Gastroesophageal sphincter (tissue), 4 donors: Measurements from ENCODE around the gene PLEKHB1. TPM values are rescaled to one million over a fixed set of nuclear protein-coding genes. Genes with fewer than 3 reads are reported as not detected.

Source experiments
- ATAC-seq: fragments of 150-250 bp; one replicate; pipeline ENCODE4 v1.9.1; 2016; ENCODE audit warnings: mild to moderate bottlenecking, moderate library complexity
- H3K27ac ChIP-seq, 4 donors: fragments of 200-600 bp; sonication (generic) in 3 of 4; 1 replicate in 3 of 4; 2 replicates in 1 of 4; pipeline ENCODE4 v1.5.1; 2016 to 2019
- H3K27me3 ChIP-seq: fragments of 200-600 bp; sonication (generic); one replicate; pipeline ENCODE4 v1.5.1; 2019
- H3K36me3 ChIP-seq, 2 donors: fragments of 200-600 bp; sonication (generic); one replicate each; pipeline ENCODE4 v1.5.1; 2019; ENCODE audit warnings: control low read depth in 1 of 2
- H3K4me1 ChIP-seq, 3 donors: fragments of 200-600 bp; sonication (generic); 1 replicate in 2 of 3; 2 replicates in 1 of 3; pipeline ENCODE4 v1.5.1; 2016 to 2019; ENCODE audit warnings: control low read depth in 2 of 3
- H3K4me3 ChIP-seq, 2 donors: fragments of 200-600 bp; sonication (generic); one replicate each; pipeline ENCODE4 v1.5.1; 2019; ENCODE audit warnings: mild to moderate bottlenecking in 1 of 2, moderate library complexity in 1 of 2
- H3K9me3 ChIP-seq, 3 donors: fragments of 200-600 bp; sonication (generic); one replicate each; pipeline ENCODE4 v1.5.1; 2017 to 2019; ENCODE audit warnings: control low read depth in 2 of 3
- CTCF ChIP-seq, 4 experiments: fragments of 200-600 bp in 2 of 4; fragments of 450-650 bp in 2 of 4; sonication (generic) in 1 of 4; IDR thresholded peaks; one replicate each; pipeline ENCODE4 v1.5.1; 2017 to 2019; ENCODE audit warnings: antibody characterized with exemption in 4 of 4, mild to moderate bottlenecking in 2 of 4, moderate library complexity in 2 of 4
- EP300 ChIP-seq: sonication (generic); formaldehyde crosslinking; IDR thresholded peaks from one replicate; pipeline ENCODE4 v1.6.1; 2017; ENCODE audit warnings: antibody characterized with exemption, mild to moderate bottlenecking
- POLR2A ChIP-seq, 2 donors: fragments of 450-650 bp; IDR thresholded peaks; one replicate each; pipeline ENCODE4 v1.6.1; 2017; ENCODE audit warnings: antibody characterized with exemption in 2 of 2, mild to moderate bottlenecking in 2 of 2, moderate library complexity in 1 of 2
- POLR2AphosphoS5 ChIP-seq: sonication (generic); formaldehyde crosslinking; IDR thresholded peaks from one replicate; pipeline ENCODE4 v1.6.1; 2017; ENCODE audit warnings: antibody characterized with exemption
- WGBS, 2 donors: methylation state at CpG; one replicate each; pipeline ENCODE4 v1.1.5; 2018; ENCODE audit warnings: low coverage in 1 of 2; 5-methylcytosine and 5-hydroxymethylcytosine counted together
- total RNA-seq, 4 donors: library from RNA; depleted of rRNA; stranded (reverse); fragments of >200 nt; gene quantifications; one replicate each; pipeline ENCODE4 v1.1.0, GENCODE V29; 2016

Gene PLEKHB1
- total RNA-seq, 4 donors from 2014 or later = 13.3 to 49.3 (median 37.6) TPM

- ATAC-seq = no peak
- Histone ChIP-seq H3K27me3 (no peaks in the 10 kb centered on the region), H3K27ac (no peak overlapping the region), H3K4me1 (peaks cover 0 to 6% (median 0%) of the 10 kb centered on the region in 3 donors), H3K36me3 (no peaks in the 10 kb centered on the region), H3K4me3 (no peak overlapping the region), H3K9me3 (no peaks in the 10 kb centered on the region)
- WGBS, 2 donors = 87 to 96% methylated on average over 3 to 7 of the region's 7 CpGs
- TF ChIP-seq POLR2A (IDR thresholded peaks at IDR 0.05) (no peak), CTCF (IDR thresholded peaks at IDR 0.05) (no peak), EP300 (no peak), POLR2AphosphoS5 (no peak)
Observed at GRCh38 chr11:73654482-73655021, 8.2 kb downstream of the PLEKHB1 start.

GRCh38 chr11:73655686-73656085 is 9.3 kb downstream of the PLEKHB1 start:
- Histone ChIP-seq H3K27ac (no peak overlapping the region), H3K9me3 (no peaks in the 10 kb centered on the region), H3K4me3 (no peak overlapping the region), H3K4me1 (peaks cover 0 to 11% (median 4%) of the 10 kb centered on the region in 3 donors), H3K27me3 (no peaks in the 10 kb centered on the region), H3K36me3 (no peaks in the 10 kb centered on the region)
- no peak for ATAC-seq
- WGBS, 2 donors = no CpG with 5 or more reads among the region's 8 CpGs
- TF ChIP-seq EP300 = no peak
- no peak for TF ChIP-seq CTCF (IDR thresholded peaks at IDR 0.05)

GRCh38 chr11:73656985-73657384 is 10.6 kb downstream of the PLEKHB1 start:
- no peaks in the 10 kb centered on the region for H3K9me3 ChIP-seq
- TF ChIP-seq POLR2A (IDR thresholded peaks at IDR 0.05) (no peak), POLR2AphosphoS5 (no peak)
- no peak overlapping the region for H3K27ac ChIP-seq
- no peaks in the 10 kb centered on the region for H3K27me3 ChIP-seq
- peaks cover 0 to 15% (median 4%) of the 10 kb centered on the region in 3 donors for H3K4me1 ChIP-seq
- WGBS, 2 donors = 86% methylated on average over 2 of the region's 3 CpGs; no CpG with 5 or more reads in 1 of the 2 donors
- no peaks in the 10 kb centered on the region for H3K36me3 ChIP-seq
- H3K4me3 ChIP-seq = no peak overlapping the region
- ATAC-seq = no peak

GRCh38 chr11:73659961-73660360 is 13.6 kb downstream of the PLEKHB1 start:
- Histone ChIP-seq H3K36me3 (no peaks in the 10 kb centered on the region), H3K4me1 (peaks cover 0 to 23% (median 4%) of the 10 kb centered on the region in 3 donors), H3K4me3 (no peak overlapping the region), H3K27ac (no peak overlapping the region), H3K27me3 (no peaks in the 10 kb centered on the region), H3K9me3 (no peaks in the 10 kb centered on the region)
- no peak for TF ChIP-seq EP300
- TF ChIP-seq CTCF (IDR thresholded peaks at IDR 0.05) = no peak
- no peak for TF ChIP-seq POLR2AphosphoS5
- no peak for TF ChIP-seq POLR2A (IDR thresholded peaks at IDR 0.05)
- 87 to 91% methylated on average over 3 of the region's 3 CpGs for WGBS, 2 donors
- no peak for ATAC-seq

- Histone ChIP-seq H3K27ac (peak overlapping the region in 2 of 4 donors; percentile 24 to 59), H3K36me3 (no peaks in the 10 kb centered on the region), H3K9me3 (no peaks in the 10 kb centered on the region), H3K27me3 (no peaks in the 10 kb centered on the region), H3K4me3 (peak overlapping the region in 1 of 2 donors; percentile 37), H3K4me1 (peaks cover 0 to 23% (median 4%) of the 10 kb centered on the region in 3 donors)
- no peak for TF ChIP-seq CTCF (IDR thresholded peaks at IDR 0.05)
- TF ChIP-seq POLR2A (IDR thresholded peaks at IDR 0.05) = no peak
- no peak for TF ChIP-seq POLR2AphosphoS5
- no peak for TF ChIP-seq EP300
- ATAC-seq = no peak
- WGBS, 2 donors = 71% methylated on average over 1 of the region's 25 CpGs; no CpG with 5 or more reads in 1 of the 2 donors
Observed at GRCh38 chr11:73660497-73661034, 14.2 kb downstream of the PLEKHB1 start.
